Brain microvascular endothelial cell (primary cell): ENCODE measurements around the gene RNF169.

ENCODE experiments used
- DNase-seq: peaks from one replicate; pipeline ENCODE4 v3.0.0-alpha.2; 2020
- H3K27ac ChIP-seq: fragments of 250-450 bp; sonication (Bioruptor Pico); 2 replicates; pipeline ENCODE4 v1.5.1; 2020; ENCODE audit warnings: mild to moderate bottlenecking, moderate library complexity
- H3K27me3 ChIP-seq: fragments of 250-450 bp; sonication (Bioruptor Pico); replicated peaks from 2 replicates; pipeline ENCODE4 v1.5.1; 2020; ENCODE audit warnings: mild to moderate bottlenecking
- H3K36me3 ChIP-seq: fragments of 250-450 bp; sonication (Bioruptor Pico); replicated peaks from 2 replicates; pipeline ENCODE4 v1.5.1; 2020; ENCODE audit warnings: mild to moderate bottlenecking
- H3K4me3 ChIP-seq: 2 replicates; pipeline ENCODE4 v1.5.1; 2011; ENCODE audit warnings: low read depth, mild to moderate bottlenecking, control low read depth, low read length, moderate library complexity
- in situ Hi-C: cut with HindIII; loops from 2 replicates; pipeline ENCODE4 v1.10.0; 2017; ENCODE audit warnings: low sequenced_read_pairs, low pct_ligation_motif_present
- TF ChIP-seq, protein P1 (sequence below): IDR thresholded peaks from 2 replicates; pipeline ENCODE4 v1.5.1; 2011; ENCODE audit warnings: low read depth, mild to moderate bottlenecking, moderate library complexity, low read length, control low read depth, inconsistent platforms; ENCODE audit errors: missing control alignments

The RNF169 gene

GRCh38 chr11:74839971-74840370 is 91.3 kb downstream of the RNF169 start:
- in situ Hi-C loops = no loop called here
- TF ChIP-seq, protein P1, sequence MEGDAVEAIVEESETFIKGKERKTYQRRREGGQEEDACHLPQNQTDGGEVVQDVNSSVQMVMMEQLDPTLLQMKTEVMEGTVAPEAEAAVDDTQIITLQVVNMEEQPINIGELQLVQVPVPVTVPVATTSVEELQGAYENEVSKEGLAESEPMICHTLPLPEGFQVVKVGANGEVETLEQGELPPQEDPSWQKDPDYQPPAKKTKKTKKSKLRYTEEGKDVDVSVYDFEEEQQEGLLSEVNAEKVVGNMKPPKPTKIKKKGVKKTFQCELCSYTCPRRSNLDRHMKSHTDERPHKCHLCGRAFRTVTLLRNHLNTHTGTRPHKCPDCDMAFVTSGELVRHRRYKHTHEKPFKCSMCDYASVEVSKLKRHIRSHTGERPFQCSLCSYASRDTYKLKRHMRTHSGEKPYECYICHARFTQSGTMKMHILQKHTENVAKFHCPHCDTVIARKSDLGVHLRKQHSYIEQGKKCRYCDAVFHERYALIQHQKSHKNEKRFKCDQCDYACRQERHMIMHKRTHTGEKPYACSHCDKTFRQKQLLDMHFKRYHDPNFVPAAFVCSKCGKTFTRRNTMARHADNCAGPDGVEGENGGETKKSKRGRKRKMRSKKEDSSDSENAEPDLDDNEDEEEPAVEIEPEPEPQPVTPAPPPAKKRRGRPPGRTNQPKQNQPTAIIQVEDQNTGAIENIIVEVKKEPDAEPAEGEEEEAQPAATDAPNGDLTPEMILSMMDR = no peak
- Histone ChIP-seq H3K27ac (no peak overlapping the region), H3K27me3 (no peaks in the 10 kb centered on the region), H3K4me3 (no peak overlapping the region), H3K36me3 (peaks cover 38% of the 10 kb centered on the region)
- no peak for DNase-seq

- DNase-seq = no peak
- in situ Hi-C loops = no loop called here
- peaks cover 37% of the 10 kb centered on the region for H3K36me3 ChIP-seq
- TF ChIP-seq, protein P1 = no peak
- no peak overlapping the region for H3K4me3 ChIP-seq
- H3K27ac ChIP-seq = no peak overlapping the region
- no peaks in the 10 kb centered on the region for H3K27me3 ChIP-seq
Measured at GRCh38 chr11:74840486-74840885, 91.8 kb downstream of the RNF169 start.

DNA sequence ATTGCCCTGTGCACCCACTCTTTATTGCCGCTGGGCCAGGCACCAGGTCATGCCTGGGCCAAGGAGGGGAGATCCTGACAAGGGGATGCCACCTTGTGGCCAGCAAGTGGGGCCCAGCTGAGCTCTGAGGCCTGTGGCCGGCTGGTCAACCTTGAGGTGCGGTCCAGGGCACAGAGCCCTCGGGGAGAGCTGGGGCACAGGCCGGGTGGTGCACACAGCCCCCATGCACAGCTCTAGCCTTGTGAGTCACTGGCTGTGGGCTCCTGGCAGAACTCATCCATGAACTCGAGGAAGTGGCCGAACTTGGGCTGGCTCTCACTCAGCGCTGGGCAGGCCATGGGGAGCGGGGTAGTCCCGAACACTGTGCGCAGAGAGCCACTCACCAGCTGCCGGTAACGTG is 94.3 kb downstream of the RNF169 start:
- no peak overlapping the region for H3K4me3 ChIP-seq
- H3K27ac ChIP-seq = no peak overlapping the region
- TF ChIP-seq, protein P1 = no peak
- in situ Hi-C loops = no loop called here
- H3K27me3 ChIP-seq = no peaks in the 10 kb centered on the region
- no peak for DNase-seq
- H3K36me3 ChIP-seq = peaks cover 22% of the 10 kb centered on the region

GRCh38 chr11:74844072-74844471 is 95.4 kb downstream of the RNF169 start:
- DNase-seq = no peak
- Histone ChIP-seq H3K27ac (no peak overlapping the region), H3K27me3 (no peaks in the 10 kb centered on the region), H3K36me3 (peaks cover 17% of the 10 kb centered on the region), H3K4me3 (no peak overlapping the region)
- TF ChIP-seq, protein P1 = no peak
- in situ Hi-C loops = no loop called here

DNA sequence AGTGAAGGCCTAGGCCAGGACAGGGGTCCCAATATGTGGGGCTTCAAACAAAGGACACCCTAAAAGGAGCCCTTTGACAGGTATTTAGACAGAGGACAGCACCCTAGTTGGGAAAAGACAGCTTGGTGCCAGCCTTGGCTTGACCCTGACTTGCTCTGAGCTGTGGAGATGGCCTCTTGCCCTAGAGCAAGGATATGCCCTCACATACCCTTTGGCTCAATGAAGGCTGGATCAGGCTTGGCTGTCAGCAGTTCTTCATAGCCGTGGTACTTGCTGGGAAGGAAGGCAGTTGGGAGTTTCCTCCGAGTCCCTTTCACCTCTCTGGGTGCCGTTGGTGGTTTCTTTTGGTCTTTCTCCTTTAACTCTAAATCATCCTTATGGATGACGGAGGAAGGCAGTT is 96.2 kb downstream of the RNF169 start:
- no peak for DNase-seq
- H3K27ac ChIP-seq = no peak overlapping the region
- H3K27me3 ChIP-seq = no peaks in the 10 kb centered on the region
- peaks cover 17% of the 10 kb centered on the region for H3K36me3 ChIP-seq
- in situ Hi-C loops = no loop called here
- no peak overlapping the region for H3K4me3 ChIP-seq
- TF ChIP-seq, protein P1 = no peak

DNA sequence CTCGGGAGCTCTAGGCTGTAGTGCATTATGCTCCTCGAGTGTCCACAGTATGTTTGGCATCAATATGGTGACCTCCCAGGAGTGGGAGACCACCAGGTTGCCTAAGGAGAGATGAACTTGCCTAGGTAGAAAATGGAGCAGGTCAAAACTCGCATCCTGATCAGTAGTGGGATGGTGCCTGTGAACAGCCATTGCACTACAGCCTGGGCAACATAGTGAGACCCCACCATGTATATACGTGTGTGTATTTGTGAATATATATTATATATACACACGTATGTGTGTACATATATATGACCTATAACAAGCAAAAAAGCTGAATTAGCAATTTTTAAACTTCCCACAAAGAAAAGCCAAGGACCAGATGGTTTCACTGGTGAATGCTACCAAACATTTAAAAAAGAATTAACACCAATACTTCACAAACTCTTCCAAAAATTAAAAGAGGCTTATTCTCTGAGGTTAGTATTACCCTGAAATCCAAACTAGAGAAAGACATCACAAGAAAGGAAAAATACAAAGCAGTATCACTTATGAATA is 97.4 kb downstream of the RNF169 start:
- no peak for DNase-seq
- no peaks in the 10 kb centered on the region for H3K27me3 ChIP-seq
- H3K36me3 ChIP-seq = peaks cover 19% of the 10 kb centered on the region
- H3K4me3 ChIP-seq = no peak overlapping the region
- no peak overlapping the region for H3K27ac ChIP-seq
- in situ Hi-C loops = no loop called here
- TF ChIP-seq, protein P1 = no peak
